H9 (cell line): ENCODE data around the gene CWC27. TPM values are rescaled to one million over a fixed set of nuclear protein-coding genes. Genes with fewer than 3 reads are reported as not detected.

ENCODE experiments used
- DNase-seq: peaks from one replicate; pipeline ENCODE4 v3.0.0-alpha.2; 2017
- H2AFZ ChIP-seq: one replicate; pipeline ENCODE4 v1.6.1; 2013; ENCODE audit warnings: mild to moderate bottlenecking, low read length, control low read depth, moderate library complexity
- H2AK5ac ChIP-seq: 2 replicates; pipeline ENCODE4 v1.6.1; 2013; ENCODE audit warnings: low read length, control low read depth, mixed read lengths; ENCODE audit not compliant: insufficient read length
- H2BK120ac ChIP-seq: one replicate; pipeline ENCODE4 v1.6.1; 2013; ENCODE audit warnings: low read depth, mild to moderate bottlenecking, low read length, control low read depth, inconsistent platforms; ENCODE audit not compliant: poor library complexity, severe bottlenecking
- H2BK12ac ChIP-seq: 2 replicates; pipeline ENCODE4 v1.6.1; 2013; ENCODE audit warnings: low read length, control low read depth, mixed read lengths, low read depth; ENCODE audit not compliant: insufficient read length
- H2BK15ac ChIP-seq: 2 replicates; pipeline ENCODE4 v1.6.1; 2013; ENCODE audit warnings: low read depth, low read length, control low read depth
- H2BK20ac ChIP-seq: one replicate; pipeline ENCODE4 v1.6.1; 2013; ENCODE audit warnings: low read depth, mild to moderate bottlenecking, low read length, control low read depth, inconsistent platforms; ENCODE audit not compliant: poor library complexity, severe bottlenecking
- H2BK5ac ChIP-seq: 2 replicates; pipeline ENCODE4 v1.6.1; 2013; ENCODE audit warnings: low read length, control low read depth, mixed read lengths; ENCODE audit not compliant: insufficient read length
- H3K14ac ChIP-seq: 2 replicates; pipeline ENCODE4 v1.6.1; 2013; ENCODE audit warnings: low read length, control low read depth; ENCODE audit not compliant: insufficient read depth
- H3K18ac ChIP-seq: 2 replicates; pipeline ENCODE4 v1.6.1; 2013; ENCODE audit warnings: low read depth, mild to moderate bottlenecking, mixed read lengths, low read length, control low read depth; ENCODE audit not compliant: insufficient read length
- H3K23ac ChIP-seq: 2 replicates; pipeline ENCODE4 v1.6.1; 2013; ENCODE audit warnings: low read length, control low read depth, mixed read lengths, low read depth; ENCODE audit not compliant: insufficient read length
- H3K23me2 ChIP-seq: 2 replicates; pipeline ENCODE4 v1.6.1; 2013; ENCODE audit warnings: low read depth, mild to moderate bottlenecking, mixed read lengths, low read length, control low read depth; ENCODE audit not compliant: insufficient read length, poor library complexity, severe bottlenecking
- H3K27ac ChIP-seq: 2 replicates; pipeline ENCODE4 v1.5.1; 2013; ENCODE audit warnings: low read length, control low read depth, mixed read lengths, low read depth; ENCODE audit not compliant: insufficient read length
- H3K27me3 ChIP-seq: 2 replicates; pipeline ENCODE4 v1.6.1; 2013; ENCODE audit warnings: low read length, control low read depth, inconsistent platforms; ENCODE audit not compliant: insufficient read depth
- H3K4ac ChIP-seq: 2 replicates; pipeline ENCODE4 v1.6.1; 2013; ENCODE audit warnings: low read depth, mild to moderate bottlenecking, control low read depth, inconsistent platforms, low read length, moderate library complexity
- H3K4me1 ChIP-seq: 2 replicates; pipeline ENCODE4 v1.6.1; 2013; ENCODE audit warnings: low read length, control low read depth, inconsistent platforms; ENCODE audit not compliant: insufficient read depth
- H3K4me2 ChIP-seq: 2 replicates; pipeline ENCODE4 v1.6.1; 2013; ENCODE audit warnings: low read length, control low read depth, mixed read lengths; ENCODE audit not compliant: insufficient read length, insufficient read depth
- H3K56ac ChIP-seq: 2 replicates; pipeline ENCODE4 v1.6.1; 2013; ENCODE audit warnings: low read depth, mild to moderate bottlenecking, mixed read lengths, low read length, control low read depth; ENCODE audit not compliant: insufficient read length
- H3K79me1 ChIP-seq: 2 replicates; pipeline ENCODE4 v1.6.1; 2013; ENCODE audit warnings: low read depth, mild to moderate bottlenecking, moderate library complexity, low read length, control low read depth, inconsistent platforms; ENCODE audit not compliant: insufficient read depth, poor library complexity, severe bottlenecking
- H3K79me2 ChIP-seq: 2 replicates; pipeline ENCODE4 v1.6.1; 2013; ENCODE audit warnings: low read length, control low read depth, inconsistent platforms; ENCODE audit not compliant: insufficient read depth
- H3K9ac ChIP-seq: 2 replicates; pipeline ENCODE4 v1.6.1; 2013; ENCODE audit warnings: low read length, control low read depth, mixed read lengths; ENCODE audit not compliant: insufficient read length; ENCODE audit errors: extremely low read depth
- H3K9me3 ChIP-seq: one replicate; pipeline ENCODE4 v1.6.1; 2013; ENCODE audit warnings: low read depth, low read length, inconsistent platforms; ENCODE audit not compliant: control insufficient read depth
- H3T11ph ChIP-seq: one replicate; pipeline ENCODE4 v1.6.1; 2013; ENCODE audit warnings: mild to moderate bottlenecking, low read length, control low read depth, inconsistent platforms
- H4K20me1 ChIP-seq: one replicate; pipeline ENCODE4 v1.6.1; 2013; ENCODE audit not compliant: control insufficient read depth, insufficient read length, insufficient read depth
- H4K5ac ChIP-seq: 2 replicates; pipeline ENCODE4 v1.6.1; 2013; ENCODE audit warnings: low read depth, mild to moderate bottlenecking, mixed read lengths, low read length, control low read depth; ENCODE audit not compliant: insufficient read length
- H4K8ac ChIP-seq: replicated peaks from 2 replicates; pipeline ENCODE4 v1.6.1; 2013; ENCODE audit warnings: low read length, control low read depth, mixed read lengths, low read depth; ENCODE audit not compliant: insufficient read length
- H4K91ac ChIP-seq: 2 replicates; pipeline ENCODE4 v1.6.1; 2013; ENCODE audit warnings: low read depth, mild to moderate bottlenecking, moderate library complexity, mixed read lengths, low read length, control low read depth; ENCODE audit not compliant: insufficient read length
- H3K27ac Mint-ChIP-seq, 3 experiments: 2 replicates in 2 of 3; 3 replicates in 1 of 3; pipeline ENCODE4 v1.8.0; 2020 to 2021; ENCODE audit warnings: mixed read lengths in 3 of 3, mild to moderate bottlenecking in 1 of 3, moderate library complexity in 1 of 3
- H3K27me3 Mint-ChIP-seq: 2 replicates; pipeline ENCODE4 v1.8.0; 2021; ENCODE audit warnings: low read depth, mild to moderate bottlenecking, moderate library complexity, mixed read lengths
- H3K36me3 Mint-ChIP-seq, 3 experiments: 2 replicates in 2 of 3; 3 replicates in 1 of 3; pipeline ENCODE4 v1.8.0; 2020 to 2021; ENCODE audit warnings: low read depth in 3 of 3, mixed read lengths in 3 of 3; ENCODE audit not compliant: insufficient read depth in 1 of 3
- H3K4me1 Mint-ChIP-seq, 2 experiments: 2 replicates each; pipeline ENCODE4 v1.8.0; 2020; ENCODE audit warnings: mixed read lengths in 2 of 2
- H3K4me3 Mint-ChIP-seq, 2 experiments: 2 replicates in 1 of 2; 3 replicates in 1 of 2; pipeline ENCODE4 v1.8.0; 2020 to 2021; ENCODE audit warnings: mild to moderate bottlenecking in 2 of 2, mixed read lengths in 2 of 2, moderate library complexity in 1 of 2
- H3K9me3 Mint-ChIP-seq, 2 experiments: 2 replicates in 1 of 2; 3 replicates in 1 of 2; pipeline ENCODE4 v1.8.0; 2020; ENCODE audit warnings: mild to moderate bottlenecking in 2 of 2, mixed read lengths in 2 of 2, moderate library complexity in 1 of 2
- CTCF ChIP-seq: fragments of 200-600 bp; sonication (generic); conservative IDR thresholded peaks from 3 replicates; pipeline ENCODE4 v1.8.0; 2021; ENCODE audit warnings: antibody characterized with exemption, mild to moderate bottlenecking
- total RNA-seq: library from RNA; stranded (reverse); gene quantifications from 2 replicates; pipeline ENCODE4 v1.2.1, GENCODE V29; 2021

Gene CWC27
- total RNA-seq, 1 experiment from 2014 or later = 41.9 TPM

- TF ChIP-seq CTCF = no peak
- H2BK20ac ChIP-seq = no peak overlapping the region
- H2BK120ac ChIP-seq = no peak overlapping the region
- no peak overlapping the region for H2AK5ac ChIP-seq
- no peak overlapping the region for H3K4ac ChIP-seq
- H3K23me2 ChIP-seq = no peaks in the 10 kb centered on the region
- no peak overlapping the region for H3T11ph ChIP-seq
- H3K27ac ChIP-seq = no peak overlapping the region
- no peaks in the 10 kb centered on the region for H3K9me3 ChIP-seq
- no peaks in the 10 kb centered on the region for H3K27me3 ChIP-seq
- Mint-ChIP-seq H3K9me3 (peaks cover 0 to 3% of the 10 kb centered on the region in 2 experiments; a peak in 2 of 5 replicates), H3K27me3 (no peaks in the 10 kb centered on the region), H3K4me3 (no peak overlapping the region), H3K36me3 (peaks cover 8 to 11% (median 8%) of the 10 kb centered on the region in 3 experiments; a peak in 5 of 7 replicates), H3K27ac (no peak overlapping the region), H3K4me1 (0 out of 4 replicates have a peak, but pooled peaks cover 0 to 2% of the 10 kb centered on the region in 2 experiments)
- no peak overlapping the region for H3K23ac ChIP-seq
- H3K79me1 ChIP-seq = no peaks in the 10 kb centered on the region
- H3K14ac ChIP-seq = no peak overlapping the region
- H2BK12ac ChIP-seq = no peak overlapping the region
- no peaks in the 10 kb centered on the region for H4K20me1 ChIP-seq
- no peaks in the 10 kb centered on the region for H3K79me2 ChIP-seq
- H3K56ac ChIP-seq = no peak overlapping the region
- no peak overlapping the region for H4K8ac ChIP-seq
- DNase-seq = no peak
- no peak overlapping the region for H3K4me2 ChIP-seq
- H3K18ac ChIP-seq = no peak overlapping the region
- H2BK5ac ChIP-seq = no peak overlapping the region
- H3K9ac ChIP-seq = no peak overlapping the region
- H4K5ac ChIP-seq = no peak overlapping the region
- no peak overlapping the region for H2AFZ ChIP-seq
- no peak overlapping the region for H2BK15ac ChIP-seq
- H3K4me1 ChIP-seq = no peaks in the 10 kb centered on the region
- H4K91ac ChIP-seq = no peak overlapping the region
Observed at GRCh38 chr5:64792469-64792868, 23.7 kb downstream of the CWC27 start.
